Measurements from ENCODE around the gene ARMC6. TPM values are rescaled to one million over a fixed set of nuclear protein-coding genes. Genes with fewer than 3 reads are reported as not detected.

ARMC6 gene
- total RNA-seq, 4 donors from 2014 or later, result 11.3 to 41.0 (median 21.9) TPM

- 82 to 86% methylated on average over 3 to 5 of the region's 5 CpGs for WGBS, 2 donors
- DNase-seq (ENCODE audit: low spot score in 2 of 2), result no peak
- TF ChIP-seq POLR2A (IDR thresholded peaks at IDR 0.05), result no peak
- no peak for TF ChIP-seq CTCF (IDR thresholded peaks at IDR 0.05)
- no peak overlapping the region for H3K4me3 ChIP-seq (ENCODE audit: low read depth, poor library complexity, severe bottlenecking)
- intact Hi-C loops (cut with DNase I; ENCODE audit: low total_unique reads), result no loop called here
Observed at GRCh38 chr19:18990128-18990708, 43.2 kb upstream of the ARMC6 start.

- WGBS, 2 donors, result 84 to 87% methylated on average over 16 of the region's 16 CpGs
- intact Hi-C loops (cut with DNase I; ENCODE audit: low total_unique reads), result no loop called here
- DNase-seq (ENCODE audit: low spot score in 2 of 2), result no peak
- H3K4me3 ChIP-seq (ENCODE audit: low read depth, poor library complexity, severe bottlenecking), result no peak overlapping the region
- TF ChIP-seq CTCF (IDR thresholded peaks at IDR 0.05) (no peak), POLR2A (IDR thresholded peaks at IDR 0.05) (no peak)
Observed at GRCh38 chr19:18991006-18991405, 42.4 kb upstream of the ARMC6 start.

- no peak for DNase-seq (ENCODE audit: low spot score in 2 of 2)
- no peak overlapping the region for H3K4me3 ChIP-seq (ENCODE audit: low read depth, poor library complexity, severe bottlenecking)
- 93 to 94% methylated on average over 14 of the region's 14 CpGs for WGBS, 2 donors
- TF ChIP-seq POLR2A (IDR thresholded peaks at IDR 0.05), result no peak
- no peak for TF ChIP-seq CTCF (IDR thresholded peaks at IDR 0.05)
- intact Hi-C loops (cut with DNase I; ENCODE audit: low total_unique reads), result no loop called here
Observed at GRCh38 chr19:18991468-18991867, 41.9 kb upstream of the ARMC6 start.

GRCh38 chr19:18992696-18993095, 40.7 kb upstream of the ARMC6 start:
- no peak for DNase-seq (ENCODE audit: low spot score in 2 of 2)
- intact Hi-C loops (cut with DNase I; ENCODE audit: low total_unique reads), result no loop called here
- H3K4me3 ChIP-seq (ENCODE audit: low read depth, poor library complexity, severe bottlenecking), result no peak overlapping the region
- TF ChIP-seq POLR2A (IDR thresholded peaks at IDR 0.05) (no peak), CTCF (IDR thresholded peaks at IDR 0.05) (no peak)
- WGBS, 2 donors, result 94% methylated on average over 8 of the region's 8 CpGs

- no peak for DNase-seq (ENCODE audit: low spot score in 2 of 2)
- WGBS, 2 donors, result 83 to 89% methylated on average over 10 of the region's 10 CpGs
- H3K4me3 ChIP-seq (ENCODE audit: low read depth, poor library complexity, severe bottlenecking), result no peak overlapping the region
- TF ChIP-seq CTCF (IDR thresholded peaks at IDR 0.05) (no peak), POLR2A (IDR thresholded peaks at IDR 0.05) (no peak)
- intact Hi-C loops (cut with DNase I; ENCODE audit: low total_unique reads), result no loop called here
Observed at GRCh38 chr19:18993115-18993514, 40.3 kb upstream of the ARMC6 start.

GRCh38 chr19:18995804-18996241, 37.6 kb upstream of the ARMC6 start:
- no peak for DNase-seq (ENCODE audit: low spot score in 2 of 2)
- H3K4me3 ChIP-seq (ENCODE audit: low read depth, poor library complexity, severe bottlenecking), result no peak overlapping the region
- TF ChIP-seq POLR2A (IDR thresholded peaks at IDR 0.05), result no peak
- no peak for TF ChIP-seq CTCF (IDR thresholded peaks at IDR 0.05)
- WGBS, 2 donors, result 43 to 52% methylated on average over 5 of the region's 5 CpGs
- intact Hi-C loops (cut with DNase I; ENCODE audit: low total_unique reads), result no loop called here
